Skeletal muscle tissue (tissue), 4 donors: ENCODE data around the gene UNC13B. TPM values are rescaled to one million over a fixed set of nuclear protein-coding genes. Genes with fewer than 3 reads are reported as not detected.
"Not testable (repeated sequence)": the region's sequence is repeated elsewhere in the genome, so short reads cannot be mapped to it uniquely, and the experiment has no call there.

Source experiments
- H3K27ac ChIP-seq: one replicate; pipeline ENCODE4 v1.7.0; 2013; ENCODE audit warnings: mild to moderate bottlenecking, low read depth, low read length, inconsistent platforms
- H3K27me3 ChIP-seq, 3 donors: one replicate each; pipeline ENCODE4 v1.7.0; 2013; ENCODE audit warnings: low read length in 3 of 3; ENCODE audit not compliant: control insufficient read depth in 3 of 3, insufficient read depth in 3 of 3
- H3K36me3 ChIP-seq, 3 donors: one replicate each; pipeline ENCODE4 v1.7.0; 2013; ENCODE audit warnings: low read length in 3 of 3; ENCODE audit not compliant: control insufficient read depth in 3 of 3, insufficient read depth in 3 of 3
- H3K4me1 ChIP-seq, 3 donors: one replicate each; pipeline ENCODE4 v1.7.0; 2013; ENCODE audit warnings: low read length in 3 of 3, mild to moderate bottlenecking in 3 of 3; ENCODE audit not compliant: control insufficient read depth in 3 of 3, insufficient read depth in 3 of 3
- H3K4me3 ChIP-seq, 3 donors: one replicate each; pipeline ENCODE4 v1.7.0; 2013; ENCODE audit warnings: low read length in 3 of 3
- H3K9ac ChIP-seq, 3 donors: one replicate each; pipeline ENCODE4 v1.7.0; 2013; ENCODE audit warnings: low read length in 3 of 3, mild to moderate bottlenecking in 3 of 3, moderate library complexity in 2 of 3, low read depth in 1 of 3
- H3K9me3 ChIP-seq, 3 donors: one replicate each; pipeline ENCODE4 v1.7.0; 2013; ENCODE audit warnings: low read length in 3 of 3; ENCODE audit not compliant: control insufficient read depth in 3 of 3
- total RNA-seq: library from RNA; depleted of rRNA; stranded (reverse); fragments of >200 nt; gene quantifications from one replicate; pipeline ENCODE4 v1.2.3, GENCODE V29; 2014
- donor health status: Osteomylitis.

UNC13B gene
- total RNA-seq, 1 donor from 2014 or later, result 16.2 TPM

- Histone ChIP-seq H3K4me3 (no peak overlapping the region), H3K9ac (no peak overlapping the region), H3K27me3 (no peaks in the 10 kb centered on the region), H3K4me1 (no peaks in the 10 kb centered on the region), H3K27ac (no peak overlapping the region), H3K36me3 (no peaks in the 10 kb centered on the region), H3K9me3 (no peaks in the 10 kb centered on the region)
These were observed 25.8 kb upstream of the UNC13B start for GRCh38 chr9:35135988-35136387.

GRCh38 chr9:35136866-35137265 lies 24.9 kb upstream of the UNC13B start:
- Histone ChIP-seq H3K4me1 (no peaks in the 10 kb centered on the region), H3K27ac (no peak overlapping the region), H3K36me3 (no peaks in the 10 kb centered on the region), H3K9me3 (peaks cover 0 to 3% (median 0%) of the 10 kb centered on the region in 3 donors), H3K9ac (no peak overlapping the region), H3K27me3 (no peaks in the 10 kb centered on the region), H3K4me3 (no peak overlapping the region)

- H3K4me1 ChIP-seq, result no peaks in the 10 kb centered on the region
- H3K27ac ChIP-seq, result no peak overlapping the region
- no peaks in the 10 kb centered on the region for H3K36me3 ChIP-seq
These were observed 21.7 kb upstream of the UNC13B start for GRCh38 chr9:35140093-35140492.

GRCh38 chr9:35142037-35142436 lies 19.8 kb upstream of the UNC13B start:
- Histone ChIP-seq H3K27ac (no peak overlapping the region), H3K4me1 (no peaks in the 10 kb centered on the region), H3K9me3 (peaks cover 5 to 7% (median 6%) of the 10 kb centered on the region in 3 donors), H3K4me3 (no peak overlapping the region), H3K27me3 (no peaks in the 10 kb centered on the region), H3K9ac (no peak overlapping the region), H3K36me3 (no peaks in the 10 kb centered on the region)

More at GRCh38 chr9:35140093-35140492, 21.7 kb upstream of the UNC13B start:
- Histone ChIP-seq H3K27me3 (no peaks in the 10 kb centered on the region), H3K9me3 (peaks cover 5 to 7% (median 6%) of the 10 kb centered on the region in 3 donors), H3K4me3 (no peak overlapping the region), H3K9ac (no peak overlapping the region)

- H3K36me3 ChIP-seq, H3K9ac ChIP-seq, H3K27me3 ChIP-seq, H3K4me1 ChIP-seq, H3K9me3 ChIP-seq, H3K4me3 ChIP-seq, H3K27ac ChIP-seq: not testable (repeated sequence)
These were observed 13.8 kb upstream of the UNC13B start for GRCh38 chr9:35147941-35148563.

- Histone ChIP-seq H3K27me3 (no peaks in the 10 kb centered on the region), H3K36me3 (no peaks in the 10 kb centered on the region), H3K9me3 (no peaks in the 10 kb centered on the region), H3K4me3 (no peak overlapping the region), H3K4me1 (no peaks in the 10 kb centered on the region), H3K9ac (no peak overlapping the region), H3K27ac (no peak overlapping the region)
These were observed 8.9 kb upstream of the UNC13B start for GRCh38 chr9:35152926-35153325.

GRCh38 chr9:35156781-35157180 lies 5.0 kb upstream of the UNC13B start:
- Histone ChIP-seq H3K27me3 (no peaks in the 10 kb centered on the region), H3K4me3 (no peak overlapping the region), H3K27ac (no peak overlapping the region)

GRCh38 chr9:35157836-35158235 lies 4.0 kb upstream of the UNC13B start:
- H3K27ac ChIP-seq, H3K9me3 ChIP-seq, H3K27me3 ChIP-seq, H3K4me3 ChIP-seq, H3K36me3 ChIP-seq, H3K9ac ChIP-seq: not testable (repeated sequence)
- peaks cover 3 to 13% (median 4%) of the 10 kb centered on the region in 3 donors for H3K4me1 ChIP-seq

More at GRCh38 chr9:35156781-35157180, 5.0 kb upstream of the UNC13B start:
- Histone ChIP-seq H3K9me3 (no peaks in the 10 kb centered on the region), H3K36me3 (no peaks in the 10 kb centered on the region), H3K4me1 (peaks cover 0 to 5% (median 3%) of the 10 kb centered on the region in 3 donors), H3K9ac (no peak overlapping the region)

GRCh38 chr9:35158501-35159280 lies 3.1 kb upstream of the UNC13B start:
- Histone ChIP-seq H3K27me3 (no peaks in the 10 kb centered on the region), H3K9ac (no peak overlapping the region), H3K27ac (no peak overlapping the region), H3K9me3 (no peaks in the 10 kb centered on the region), H3K4me1 (peaks cover 3 to 17% (median 8%) of the 10 kb centered on the region in 3 donors), H3K4me3 (no peak overlapping the region), H3K36me3 (no peaks in the 10 kb centered on the region)

GRCh38 chr9:35162605-35163315 lies 951 bp downstream of the UNC13B start:
- Histone ChIP-seq H3K27ac (peak overlapping the region; percentile 94), H3K4me1 (peaks cover 8 to 27% (median 14%) of the 10 kb centered on the region in 3 donors), H3K27me3 (no peaks in the 10 kb centered on the region), H3K4me3 (peak overlapping the region; percentile 90 to 99 (median 99)), H3K9me3 (no peaks in the 10 kb centered on the region), H3K9ac (peak overlapping the region; percentile 91 to 96 (median 93)), H3K36me3 (no peaks in the 10 kb centered on the region)
